GM19035 (cell line): ENCODE measurements around the gene EEF2.
"Not testable (repeated sequence)": the region's sequence is repeated elsewhere in the genome, so short reads cannot be mapped to it uniquely, and the experiment has no call there.

Source experiments
- ATAC-seq: cut with Tn5 transposase; IDR thresholded peaks from one replicate; pipeline ENCODE4 v1.9.1; 2021; ENCODE audit not compliant: unreplicated experiment

Gene EEF2

GRCh38 chr19:4015705-4016402, 30.6 kb upstream of the EEF2 start:
- no peak for ATAC-seq

- ATAC-seq = no peak
These were observed 29.6 kb upstream of the EEF2 start for GRCh38 chr19:4014541-4015491.

GRCh38 chr19:4013886-4014540, 28.8 kb upstream of the EEF2 start:
- no peak for ATAC-seq

- ATAC-seq = no peak
These were observed 27.8 kb upstream of the EEF2 start for GRCh38 chr19:4012975-4013634.

GRCh38 chr19:4012092-4012974, 27.1 kb upstream of the EEF2 start:
- ATAC-seq = no peak

- ATAC-seq = not testable (repeated sequence)
These were observed 26.2 kb upstream of the EEF2 start for GRCh38 chr19:4011430-4011829.

GRCh38 chr19:4010808-4011110, 25.5 kb upstream of the EEF2 start:
- no peak for ATAC-seq

GRCh38 chr19:4009990-4010807, 24.9 kb upstream of the EEF2 start:
- ATAC-seq = no peak

- ATAC-seq = peak; percentile 21
These were observed 22.7 kb upstream of the EEF2 start for GRCh38 chr19:4007836-4008539.

GRCh38 chr19:4007021-4007835, 22.0 kb upstream of the EEF2 start, which contains the start of gene PIAS4:
Gene PIAS4, plus strand, starts transcription at chr19:4007736. Its CDS starts 25 bp downstream, at chr19:4007761.
- ATAC-seq = peak; percentile 83

- ATAC-seq = not testable (repeated sequence)
These were observed 20.2 kb upstream of the EEF2 start for GRCh38 chr19:4005436-4005835.

GRCh38 chr19:4000798-4001197, 15.5 kb upstream of the EEF2 start:
- ATAC-seq = not testable (repeated sequence)

GRCh38 chr19:3998667-3999412, 13.6 kb upstream of the EEF2 start:
- ATAC-seq = not testable (repeated sequence)

GRCh38 chr19:3995607-3996006, 10.3 kb upstream of the EEF2 start:
- ATAC-seq = no peak

- ATAC-seq = no peak
These were observed 5.5 kb upstream of the EEF2 start for GRCh38 chr19:3990815-3991117.

- peak; percentile 41 for ATAC-seq
These were observed 2.5 kb upstream of the EEF2 start for GRCh38 chr19:3987619-3988371.
